HG03575 (cell line): Measurements from ENCODE around the gene BNIP3.
A peak's percentile ranks its signal among the peaks of the same experiment; 100 is the strongest.

Experiments used
- ATAC-seq: cut with Tn5 transposase; IDR thresholded peaks from one replicate; pipeline ENCODE4 v1.9.1; 2021; ENCODE audit not compliant: unreplicated experiment, insufficient number of reproducible peaks, low FRiP score; ENCODE audit errors: extremely low read depth

BNIP3 gene

GRCh38 chr10:131981429-131982184, at the start of gene BNIP3:
BNIP3 (minus strand) TSS chr10:131981923; CDS start chr10:131981806, 117 bp downstream.
- ATAC-seq = peak; percentile 41

GRCh38 chr10:132030898-132031463, 49.3 kb upstream of the BNIP3 start:
- ATAC-seq = no peak

- ATAC-seq = no peak
Measured at GRCh38 chr10:132028706-132029105, 47.0 kb upstream of the BNIP3 start.

GRCh38 chr10:132027423-132027983, 45.8 kb upstream of the BNIP3 start:
- no peak for ATAC-seq

GRCh38 chr10:132023092-132023811, 41.5 kb upstream of the BNIP3 start:
- no peak for ATAC-seq

GRCh38 chr10:132022241-132022640, 40.5 kb upstream of the BNIP3 start:
- ATAC-seq = no peak

- ATAC-seq = no peak
Measured at GRCh38 chr10:132021504-132022143, 39.9 kb upstream of the BNIP3 start.

GRCh38 chr10:132021046-132021445, 39.3 kb upstream of the BNIP3 start:
- no peak for ATAC-seq

GRCh38 chr10:132020456-132020855, 38.7 kb upstream of the BNIP3 start:
- ATAC-seq = no peak

GRCh38 chr10:132019366-132019765, 37.6 kb upstream of the BNIP3 start:
- no peak for ATAC-seq

- no peak for ATAC-seq
Measured at GRCh38 chr10:132018446-132018845, 36.7 kb upstream of the BNIP3 start.

GRCh38 chr10:132016514-132016913, 34.8 kb upstream of the BNIP3 start:
- no peak for ATAC-seq

GRCh38 chr10:132011445-132011844, 29.7 kb upstream of the BNIP3 start:
- ATAC-seq = no peak

GRCh38 chr10:132011024-132011423, 29.3 kb upstream of the BNIP3 start:
- ATAC-seq = no peak

GRCh38 chr10:132010483-132010882, 28.8 kb upstream of the BNIP3 start:
- ATAC-seq = no peak

- no peak for ATAC-seq
Measured at GRCh38 chr10:132009575-132009974, 27.9 kb upstream of the BNIP3 start.

GRCh38 chr10:132007681-132008080, 26.0 kb upstream of the BNIP3 start:
- ATAC-seq = no peak

- no peak for ATAC-seq
Measured at GRCh38 chr10:132006966-132007365, 25.2 kb upstream of the BNIP3 start.

GRCh38 chr10:132005147-132005546, 23.4 kb upstream of the BNIP3 start:
- no peak for ATAC-seq
